HL-60 (cell line): Measurements from ENCODE around the gene PPP1R11.

Experiments used
- GABPA ChIP-seq: IDR thresholded peaks from 2 replicates; pipeline ENCODE4 v1.6.1; 2012; ENCODE audit warnings: low read depth
- POLR2AphosphoS5 ChIP-seq: IDR thresholded peaks from 2 replicates; pipeline ENCODE4 v1.6.1; 2012; ENCODE audit warnings: low read depth
- SPI1 ChIP-seq: IDR thresholded peaks from 2 replicates; pipeline ENCODE4 v1.6.1; 2012; ENCODE audit warnings: low read depth, mild to moderate bottlenecking, borderline replicate concordance
- TF ChIP-seq, protein P1 (sequence below): IDR thresholded peaks from one replicate; pipeline ENCODE4 v1.5.1; 2011; ENCODE audit warnings: low read length, control low read depth, inconsistent platforms; ENCODE audit not compliant: insufficient read depth
- TF ChIP-seq, protein P2 (sequence below): IDR thresholded peaks from 2 replicates; pipeline ENCODE4 v1.6.1; 2012; ENCODE audit warnings: low read depth; ENCODE audit not compliant: insufficient replicate concordance

DNA sequence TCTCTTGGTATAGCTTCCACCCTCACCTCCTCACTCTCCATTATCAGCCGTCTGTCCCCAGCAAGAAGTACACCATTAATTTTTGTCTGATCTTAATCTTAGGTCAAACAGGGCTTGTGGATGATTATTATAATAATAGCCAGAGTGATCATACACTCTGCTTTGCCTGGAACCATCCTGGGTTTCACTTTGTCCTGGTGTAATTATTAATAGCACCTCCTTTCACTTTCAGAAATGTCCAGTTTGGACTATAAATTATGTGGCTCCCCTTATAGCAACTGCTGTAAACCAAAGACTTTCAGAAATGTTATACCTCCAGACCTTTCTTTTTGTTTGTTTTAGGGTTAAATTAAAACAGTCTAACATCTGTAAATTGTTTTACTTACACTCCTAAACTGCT is 46.8 kb downstream of the PPP1R11 start:
- TF ChIP-seq, protein P1, sequence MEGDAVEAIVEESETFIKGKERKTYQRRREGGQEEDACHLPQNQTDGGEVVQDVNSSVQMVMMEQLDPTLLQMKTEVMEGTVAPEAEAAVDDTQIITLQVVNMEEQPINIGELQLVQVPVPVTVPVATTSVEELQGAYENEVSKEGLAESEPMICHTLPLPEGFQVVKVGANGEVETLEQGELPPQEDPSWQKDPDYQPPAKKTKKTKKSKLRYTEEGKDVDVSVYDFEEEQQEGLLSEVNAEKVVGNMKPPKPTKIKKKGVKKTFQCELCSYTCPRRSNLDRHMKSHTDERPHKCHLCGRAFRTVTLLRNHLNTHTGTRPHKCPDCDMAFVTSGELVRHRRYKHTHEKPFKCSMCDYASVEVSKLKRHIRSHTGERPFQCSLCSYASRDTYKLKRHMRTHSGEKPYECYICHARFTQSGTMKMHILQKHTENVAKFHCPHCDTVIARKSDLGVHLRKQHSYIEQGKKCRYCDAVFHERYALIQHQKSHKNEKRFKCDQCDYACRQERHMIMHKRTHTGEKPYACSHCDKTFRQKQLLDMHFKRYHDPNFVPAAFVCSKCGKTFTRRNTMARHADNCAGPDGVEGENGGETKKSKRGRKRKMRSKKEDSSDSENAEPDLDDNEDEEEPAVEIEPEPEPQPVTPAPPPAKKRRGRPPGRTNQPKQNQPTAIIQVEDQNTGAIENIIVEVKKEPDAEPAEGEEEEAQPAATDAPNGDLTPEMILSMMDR = no peak
- TF ChIP-seq, protein P2, sequence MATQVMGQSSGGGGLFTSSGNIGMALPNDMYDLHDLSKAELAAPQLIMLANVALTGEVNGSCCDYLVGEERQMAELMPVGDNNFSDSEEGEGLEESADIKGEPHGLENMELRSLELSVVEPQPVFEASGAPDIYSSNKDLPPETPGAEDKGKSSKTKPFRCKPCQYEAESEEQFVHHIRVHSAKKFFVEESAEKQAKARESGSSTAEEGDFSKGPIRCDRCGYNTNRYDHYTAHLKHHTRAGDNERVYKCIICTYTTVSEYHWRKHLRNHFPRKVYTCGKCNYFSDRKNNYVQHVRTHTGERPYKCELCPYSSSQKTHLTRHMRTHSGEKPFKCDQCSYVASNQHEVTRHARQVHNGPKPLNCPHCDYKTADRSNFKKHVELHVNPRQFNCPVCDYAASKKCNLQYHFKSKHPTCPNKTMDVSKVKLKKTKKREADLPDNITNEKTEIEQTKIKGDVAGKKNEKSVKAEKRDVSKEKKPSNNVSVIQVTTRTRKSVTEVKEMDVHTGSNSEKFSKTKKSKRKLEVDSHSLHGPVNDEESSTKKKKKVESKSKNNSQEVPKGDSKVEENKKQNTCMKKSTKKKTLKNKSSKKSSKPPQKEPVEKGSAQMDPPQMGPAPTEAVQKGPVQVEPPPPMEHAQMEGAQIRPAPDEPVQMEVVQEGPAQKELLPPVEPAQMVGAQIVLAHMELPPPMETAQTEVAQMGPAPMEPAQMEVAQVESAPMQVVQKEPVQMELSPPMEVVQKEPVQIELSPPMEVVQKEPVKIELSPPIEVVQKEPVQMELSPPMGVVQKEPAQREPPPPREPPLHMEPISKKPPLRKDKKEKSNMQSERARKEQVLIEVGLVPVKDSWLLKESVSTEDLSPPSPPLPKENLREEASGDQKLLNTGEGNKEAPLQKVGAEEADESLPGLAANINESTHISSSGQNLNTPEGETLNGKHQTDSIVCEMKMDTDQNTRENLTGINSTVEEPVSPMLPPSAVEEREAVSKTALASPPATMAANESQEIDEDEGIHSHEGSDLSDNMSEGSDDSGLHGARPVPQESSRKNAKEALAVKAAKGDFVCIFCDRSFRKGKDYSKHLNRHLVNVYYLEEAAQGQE = no peak
- no peak for TF ChIP-seq POLR2AphosphoS5
- TF ChIP-seq GABPA = no peak
- no peak for TF ChIP-seq SPI1
